ENCODE measurements around the gene CFAP119. TPM values are rescaled to one million over a fixed set of nuclear protein-coding genes. Genes with fewer than 3 reads are reported as not detected.

Gene CFAP119
- total and polyA plus RNA-seq, 2 experiments from 2014 or later, result 2.2 to 5.2 TPM

DNA sequence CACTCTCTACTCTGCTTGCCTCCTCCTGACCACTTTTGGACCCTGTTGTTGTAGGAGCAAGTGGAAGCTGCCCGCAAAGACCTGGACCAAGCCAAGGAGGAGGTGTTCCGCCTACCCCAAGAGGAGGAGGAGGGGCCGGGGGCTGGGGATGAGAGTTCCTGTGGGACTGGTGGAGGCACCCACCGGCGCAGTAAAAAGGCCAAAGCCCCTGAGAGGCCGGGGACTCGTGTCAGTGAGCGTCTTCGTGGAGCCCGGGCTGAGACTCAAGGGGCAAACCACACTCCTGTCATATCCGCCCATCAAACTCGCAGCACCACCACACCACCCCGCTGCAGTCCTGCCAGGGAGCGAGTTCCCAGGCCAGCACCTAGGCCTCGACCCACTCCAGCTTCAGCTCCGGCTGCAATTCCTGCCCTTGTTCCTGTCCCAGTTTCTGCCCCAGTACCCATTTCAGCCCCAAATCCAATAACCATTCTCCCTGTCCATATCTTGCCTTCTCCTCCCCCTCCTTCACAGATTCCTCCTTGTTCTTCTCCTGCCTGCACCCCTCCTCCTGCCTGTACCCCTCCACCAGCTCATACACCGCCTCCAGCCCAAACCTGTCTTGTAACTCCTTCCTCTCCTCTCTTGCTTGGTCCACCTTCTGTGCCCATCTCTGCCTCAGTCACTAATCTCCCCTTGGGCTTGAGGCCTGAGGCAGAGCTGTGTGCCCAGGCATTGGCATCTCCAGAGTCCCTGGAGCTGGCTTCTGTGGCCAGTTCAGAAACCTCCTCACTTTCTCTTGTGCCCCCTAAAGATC, 24.7 kb downstream of the CFAP119 start:
- H3K4me1 Mint-ChIP-seq, result peaks cover 18% of the 10 kb centered on the region
- TF ChIP-seq EZH2phosphoT487 (IDR thresholded peaks at IDR 0.05; ENCODE audit: unreplicated experiment) (no peak), ZNF331 (CRISPR knock-in tag; IDR thresholded peaks at IDR 0.05; ENCODE audit: low read depth) (no peak), POLR2AphosphoS5 (IDR thresholded peaks at IDR 0.05; ENCODE audit: low read depth) (no peak), EZH2 (IDR thresholded peaks at IDR 0.05; ENCODE audit: low read depth, unreplicated experiment) (no peak), ZNF114 (CRISPR knock-in tag; IDR thresholded peaks at IDR 0.05) (no peak), STAT1 (IDR thresholded peaks at IDR 0.05; ENCODE audit: unreplicated experiment) (no peak), NANOG (IDR thresholded peaks at IDR 0.05; ENCODE audit: borderline replicate concordance) (no peak), JUNB (IDR thresholded peaks at IDR 0.05; ENCODE audit: unreplicated experiment) (no peak), CREB1 (CRISPR knock-in tag; IDR thresholded peaks at IDR 0.05; ENCODE audit: low read depth) (no peak)
- TF ChIP-seq, protein P1, sequence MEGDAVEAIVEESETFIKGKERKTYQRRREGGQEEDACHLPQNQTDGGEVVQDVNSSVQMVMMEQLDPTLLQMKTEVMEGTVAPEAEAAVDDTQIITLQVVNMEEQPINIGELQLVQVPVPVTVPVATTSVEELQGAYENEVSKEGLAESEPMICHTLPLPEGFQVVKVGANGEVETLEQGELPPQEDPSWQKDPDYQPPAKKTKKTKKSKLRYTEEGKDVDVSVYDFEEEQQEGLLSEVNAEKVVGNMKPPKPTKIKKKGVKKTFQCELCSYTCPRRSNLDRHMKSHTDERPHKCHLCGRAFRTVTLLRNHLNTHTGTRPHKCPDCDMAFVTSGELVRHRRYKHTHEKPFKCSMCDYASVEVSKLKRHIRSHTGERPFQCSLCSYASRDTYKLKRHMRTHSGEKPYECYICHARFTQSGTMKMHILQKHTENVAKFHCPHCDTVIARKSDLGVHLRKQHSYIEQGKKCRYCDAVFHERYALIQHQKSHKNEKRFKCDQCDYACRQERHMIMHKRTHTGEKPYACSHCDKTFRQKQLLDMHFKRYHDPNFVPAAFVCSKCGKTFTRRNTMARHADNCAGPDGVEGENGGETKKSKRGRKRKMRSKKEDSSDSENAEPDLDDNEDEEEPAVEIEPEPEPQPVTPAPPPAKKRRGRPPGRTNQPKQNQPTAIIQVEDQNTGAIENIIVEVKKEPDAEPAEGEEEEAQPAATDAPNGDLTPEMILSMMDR (conservative IDR thresholded peaks at IDR 0.05; ENCODE audit: low read depth in 2 of 2), result no peak
- TF ChIP-seq, protein P2, sequence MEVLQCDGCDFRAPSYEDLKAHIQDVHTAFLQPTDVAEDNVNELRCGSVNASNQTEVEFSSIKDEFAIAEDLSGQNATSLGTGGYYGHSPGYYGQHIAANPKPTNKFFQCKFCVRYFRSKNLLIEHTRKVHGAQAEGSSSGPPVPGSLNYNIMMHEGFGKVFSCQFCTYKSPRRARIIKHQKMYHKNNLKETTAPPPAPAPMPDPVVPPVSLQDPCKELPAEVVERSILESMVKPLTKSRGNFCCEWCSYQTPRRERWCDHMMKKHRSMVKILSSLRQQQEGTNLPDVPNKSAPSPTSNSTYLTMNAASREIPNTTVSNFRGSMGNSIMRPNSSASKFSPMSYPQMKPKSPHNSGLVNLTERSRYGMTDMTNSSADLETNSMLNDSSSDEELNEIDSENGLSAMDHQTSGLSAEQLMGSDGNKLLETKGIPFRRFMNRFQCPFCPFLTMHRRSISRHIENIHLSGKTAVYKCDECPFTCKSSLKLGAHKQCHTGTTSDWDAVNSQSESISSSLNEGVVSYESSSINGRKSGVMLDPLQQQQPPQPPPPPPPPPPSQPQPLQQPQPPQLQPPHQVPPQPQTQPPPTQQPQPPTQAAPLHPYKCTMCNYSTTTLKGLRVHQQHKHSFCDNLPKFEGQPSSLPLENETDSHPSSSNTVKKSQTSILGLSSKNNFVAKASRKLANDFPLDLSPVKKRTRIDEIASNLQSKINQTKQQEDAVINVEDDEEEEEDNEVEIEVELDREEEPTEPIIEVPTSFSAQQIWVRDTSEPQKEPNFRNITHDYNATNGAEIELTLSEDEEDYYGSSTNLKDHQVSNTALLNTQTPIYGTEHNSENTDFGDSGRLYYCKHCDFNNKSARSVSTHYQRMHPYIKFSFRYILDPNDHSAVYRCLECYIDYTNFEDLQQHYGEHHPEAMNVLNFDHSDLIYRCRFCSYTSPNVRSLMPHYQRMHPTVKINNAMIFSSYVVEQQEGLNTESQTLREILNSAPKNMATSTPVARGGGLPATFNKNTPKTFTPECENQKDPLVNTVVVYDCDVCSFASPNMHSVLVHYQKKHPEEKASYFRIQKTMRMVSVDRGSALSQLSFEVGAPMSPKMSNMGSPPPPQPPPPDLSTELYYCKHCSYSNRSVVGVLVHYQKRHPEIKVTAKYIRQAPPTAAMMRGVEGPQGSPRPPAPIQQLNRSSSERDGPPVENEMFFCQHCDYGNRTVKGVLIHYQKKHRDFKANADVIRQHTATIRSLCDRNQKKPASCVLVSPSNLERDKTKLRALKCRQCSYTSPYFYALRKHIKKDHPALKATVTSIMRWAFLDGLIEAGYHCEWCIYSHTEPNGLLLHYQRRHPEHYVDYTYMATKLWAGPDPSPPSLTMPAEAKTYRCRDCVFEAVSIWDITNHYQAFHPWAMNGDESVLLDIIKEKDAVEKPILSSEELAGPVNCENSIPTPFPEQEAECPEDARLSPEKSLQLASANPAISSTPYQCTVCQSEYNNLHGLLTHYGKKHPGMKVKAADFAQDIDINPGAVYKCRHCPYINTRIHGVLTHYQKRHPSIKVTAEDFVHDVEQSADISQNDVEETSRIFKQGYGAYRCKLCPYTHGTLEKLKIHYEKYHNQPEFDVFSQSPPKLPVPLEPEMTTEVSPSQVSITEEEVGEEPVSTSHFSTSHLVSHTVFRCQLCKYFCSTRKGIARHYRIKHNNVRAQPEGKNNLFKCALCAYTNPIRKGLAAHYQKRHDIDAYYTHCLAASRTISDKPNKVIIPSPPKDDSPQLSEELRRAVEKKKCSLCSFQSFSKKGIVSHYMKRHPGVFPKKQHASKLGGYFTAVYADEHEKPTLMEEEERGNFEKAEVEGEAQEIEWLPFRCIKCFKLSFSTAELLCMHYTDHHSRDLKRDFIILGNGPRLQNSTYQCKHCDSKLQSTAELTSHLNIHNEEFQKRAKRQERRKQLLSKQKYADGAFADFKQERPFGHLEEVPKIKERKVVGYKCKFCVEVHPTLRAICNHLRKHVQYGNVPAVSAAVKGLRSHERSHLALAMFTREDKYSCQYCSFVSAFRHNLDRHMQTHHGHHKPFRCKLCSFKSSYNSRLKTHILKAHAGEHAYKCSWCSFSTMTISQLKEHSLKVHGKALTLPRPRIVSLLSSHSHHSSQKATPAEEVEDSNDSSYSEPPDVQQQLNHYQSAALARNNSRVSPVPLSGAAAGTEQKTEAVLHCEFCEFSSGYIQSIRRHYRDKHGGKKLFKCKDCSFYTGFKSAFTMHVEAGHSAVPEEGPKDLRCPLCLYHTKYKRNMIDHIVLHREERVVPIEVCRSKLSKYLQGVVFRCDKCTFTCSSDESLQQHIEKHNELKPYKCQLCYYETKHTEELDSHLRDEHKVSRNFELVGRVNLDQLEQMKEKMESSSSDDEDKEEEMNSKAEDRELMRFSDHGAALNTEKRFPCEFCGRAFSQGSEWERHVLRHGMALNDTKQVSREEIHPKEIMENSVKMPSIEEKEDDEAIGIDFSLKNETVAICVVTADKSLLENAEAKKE (CRISPR knock-in tag; IDR thresholded peaks at IDR 0.05), result no peak
- TF ChIP-seq, protein P3, sequence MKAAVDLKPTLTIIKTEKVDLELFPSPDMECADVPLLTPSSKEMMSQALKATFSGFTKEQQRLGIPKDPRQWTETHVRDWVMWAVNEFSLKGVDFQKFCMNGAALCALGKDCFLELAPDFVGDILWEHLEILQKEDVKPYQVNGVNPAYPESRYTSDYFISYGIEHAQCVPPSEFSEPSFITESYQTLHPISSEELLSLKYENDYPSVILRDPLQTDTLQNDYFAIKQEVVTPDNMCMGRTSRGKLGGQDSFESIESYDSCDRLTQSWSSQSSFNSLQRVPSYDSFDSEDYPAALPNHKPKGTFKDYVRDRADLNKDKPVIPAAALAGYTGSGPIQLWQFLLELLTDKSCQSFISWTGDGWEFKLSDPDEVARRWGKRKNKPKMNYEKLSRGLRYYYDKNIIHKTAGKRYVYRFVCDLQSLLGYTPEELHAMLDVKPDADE (IDR thresholded peaks at IDR 0.05), result no peak
- TF ChIP-seq, protein P4, sequence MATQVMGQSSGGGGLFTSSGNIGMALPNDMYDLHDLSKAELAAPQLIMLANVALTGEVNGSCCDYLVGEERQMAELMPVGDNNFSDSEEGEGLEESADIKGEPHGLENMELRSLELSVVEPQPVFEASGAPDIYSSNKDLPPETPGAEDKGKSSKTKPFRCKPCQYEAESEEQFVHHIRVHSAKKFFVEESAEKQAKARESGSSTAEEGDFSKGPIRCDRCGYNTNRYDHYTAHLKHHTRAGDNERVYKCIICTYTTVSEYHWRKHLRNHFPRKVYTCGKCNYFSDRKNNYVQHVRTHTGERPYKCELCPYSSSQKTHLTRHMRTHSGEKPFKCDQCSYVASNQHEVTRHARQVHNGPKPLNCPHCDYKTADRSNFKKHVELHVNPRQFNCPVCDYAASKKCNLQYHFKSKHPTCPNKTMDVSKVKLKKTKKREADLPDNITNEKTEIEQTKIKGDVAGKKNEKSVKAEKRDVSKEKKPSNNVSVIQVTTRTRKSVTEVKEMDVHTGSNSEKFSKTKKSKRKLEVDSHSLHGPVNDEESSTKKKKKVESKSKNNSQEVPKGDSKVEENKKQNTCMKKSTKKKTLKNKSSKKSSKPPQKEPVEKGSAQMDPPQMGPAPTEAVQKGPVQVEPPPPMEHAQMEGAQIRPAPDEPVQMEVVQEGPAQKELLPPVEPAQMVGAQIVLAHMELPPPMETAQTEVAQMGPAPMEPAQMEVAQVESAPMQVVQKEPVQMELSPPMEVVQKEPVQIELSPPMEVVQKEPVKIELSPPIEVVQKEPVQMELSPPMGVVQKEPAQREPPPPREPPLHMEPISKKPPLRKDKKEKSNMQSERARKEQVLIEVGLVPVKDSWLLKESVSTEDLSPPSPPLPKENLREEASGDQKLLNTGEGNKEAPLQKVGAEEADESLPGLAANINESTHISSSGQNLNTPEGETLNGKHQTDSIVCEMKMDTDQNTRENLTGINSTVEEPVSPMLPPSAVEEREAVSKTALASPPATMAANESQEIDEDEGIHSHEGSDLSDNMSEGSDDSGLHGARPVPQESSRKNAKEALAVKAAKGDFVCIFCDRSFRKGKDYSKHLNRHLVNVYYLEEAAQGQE (IDR thresholded peaks at IDR 0.05; ENCODE audit: unreplicated experiment), result no peak
- peaks cover 14% of the 10 kb centered on the region for H4K20me1 ChIP-seq (replicated peaks; ENCODE audit: insufficient read depth)
- no peaks in the 10 kb centered on the region for H3F3A ChIP-seq (replicated peaks; ENCODE audit: low read depth)
- H3K4me3 ChIP-seq, result no peak overlapping the region
- no peak overlapping the region for H2AFZ ChIP-seq
- no peaks in the 10 kb centered on the region for H3K79me2 ChIP-seq (replicated peaks; ENCODE audit: insufficient read depth)
- peaks cover 3% of the 10 kb centered on the region for H3K4me1 ChIP-seq (ENCODE audit: insufficient read depth)
- peaks cover 31% of the 10 kb centered on the region for H3K36me3 ChIP-seq (ENCODE audit: insufficient read depth)
- H3K9me3 Mint-ChIP-seq, result no peaks in the 10 kb centered on the region
- peaks cover 8% of the 10 kb centered on the region for H3K27me3 Mint-ChIP-seq (ENCODE audit: insufficient read depth, low read depth, poor library complexity)
- H3K9me2 ChIP-seq (ENCODE audit: insufficient read depth), result no peaks in the 10 kb centered on the region
- no peaks in the 10 kb centered on the region for H3K27me3 ChIP-seq (ENCODE audit: insufficient read depth)
- DNase-seq (ENCODE audit: low spot score) (no peak), ATAC-seq (no peak)
- peaks cover 74% of the 10 kb centered on the region for H3K36me3 Mint-ChIP-seq (ENCODE audit: low read depth)
- no peak overlapping the region for H3K27ac Mint-ChIP-seq
- H3K4me2 ChIP-seq, result no peak overlapping the region
- no peak overlapping the region for H3K4me3 Mint-ChIP-seq
- no peak overlapping the region for H3K27ac ChIP-seq (ENCODE audit: low read depth)

Measured in GM23338 (cell line).